ENCODE data around the gene CYP2A6. TPM values are rescaled to one million over a fixed set of nuclear protein-coding genes. Genes with fewer than 3 reads are reported as not detected.
"Not testable (repeated sequence)": the region's sequence is repeated elsewhere in the genome, so short reads cannot be mapped to it uniquely, and the experiment has no call there.

Gene CYP2A6
- total RNA-seq, 2 experiments from 2014 or later = not detected

DNA sequence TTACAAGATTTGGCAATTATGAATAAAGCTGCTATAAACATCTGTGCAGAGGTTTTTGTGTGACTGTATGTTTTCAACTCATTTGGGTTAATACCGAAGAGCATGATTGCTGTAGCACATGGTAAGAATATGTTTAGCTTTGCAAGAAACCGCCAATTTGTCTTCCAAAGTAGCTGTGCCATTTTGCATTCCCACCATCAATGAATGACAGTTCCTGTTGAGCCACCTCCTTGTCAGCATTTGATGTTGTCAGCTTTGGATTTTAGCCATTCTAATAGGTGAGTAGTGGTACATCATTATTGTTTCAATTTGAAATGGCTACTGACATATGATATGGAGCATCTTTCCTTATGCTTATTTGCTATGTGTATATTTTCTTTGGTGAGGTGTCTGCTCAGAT is 23.6 kb upstream of the CYP2A6 start:
- POLR2A ChIA-PET = interaction anchor here (0.6 kb wide), 1 partner anchor 425 kb away, joined by 3 read pairs; no protein-coding TSS in a partner anchor
- Mint-ChIP-seq H3K4me1 (ENCODE audit: low read depth) (peaks cover 22% of the 10 kb centered on the region), H3K27me3 (ENCODE audit: low read depth) (peaks cover 36% of the 10 kb centered on the region)
- H3K36me3 Mint-ChIP-seq (ENCODE audit: low read depth); H3K27ac Mint-ChIP-seq; CTCF ChIA-PET; DNase-seq; H3K4me3 Mint-ChIP-seq; H3K9me3 Mint-ChIP-seq (ENCODE audit: insufficient read depth); ATAC-seq: not testable (repeated sequence)

DNA sequence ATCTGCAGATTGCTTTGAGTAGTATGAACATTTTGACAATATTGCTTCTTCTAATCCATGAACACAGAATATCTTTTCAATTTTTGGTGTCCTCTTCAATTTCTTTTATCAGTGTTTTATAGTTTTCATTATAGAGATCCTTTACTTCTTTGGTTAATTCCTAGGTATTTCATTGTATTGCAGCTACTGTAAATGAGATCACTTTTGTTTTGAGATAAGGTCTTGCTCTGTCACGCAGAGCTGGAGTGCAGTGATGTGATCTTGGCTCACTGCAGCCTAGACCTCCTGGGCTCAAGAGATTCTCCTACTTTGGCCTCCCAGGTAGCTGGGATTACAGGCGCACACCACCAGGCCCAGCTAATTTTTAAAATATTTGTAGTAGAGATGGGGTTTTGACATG is 22.0 kb upstream of the CYP2A6 start:
- Mint-ChIP-seq H3K36me3 (ENCODE audit: low read depth) (peaks cover under 1% of the 10 kb centered on the region), H3K4me3 (no peak overlapping the region), H3K27ac (no peak overlapping the region), H3K9me3 (ENCODE audit: insufficient read depth) (no peaks in the 10 kb centered on the region), H3K27me3 (ENCODE audit: low read depth) (peaks cover 36% of the 10 kb centered on the region), H3K4me1 (ENCODE audit: low read depth) (peaks cover 22% of the 10 kb centered on the region)
- ATAC-seq (no peak), DNase-seq (no peak)
- CTCF ChIA-PET = no interaction called here
- POLR2A ChIA-PET = no interaction called here

GRCh38 chr19:40867701-40868100 is 17.5 kb upstream of the CYP2A6 start:
- ATAC-seq = no peak
- Mint-ChIP-seq H3K27me3 (ENCODE audit: low read depth) (peaks cover 39% of the 10 kb centered on the region), H3K4me1 (ENCODE audit: low read depth) (no peaks in the 10 kb centered on the region), H3K4me3 (no peak overlapping the region), H3K9me3 (ENCODE audit: insufficient read depth) (no peaks in the 10 kb centered on the region), H3K27ac (no peak overlapping the region), H3K36me3 (ENCODE audit: low read depth) (no peaks in the 10 kb centered on the region)
- ChIA-PET CTCF (no interaction called here), POLR2A (no interaction called here)
- no peak for DNase-seq

- peaks cover 33% of the 10 kb centered on the region for H3K27me3 Mint-ChIP-seq (ENCODE audit: low read depth)
- H3K36me3 Mint-ChIP-seq (ENCODE audit: low read depth); H3K27ac Mint-ChIP-seq; CTCF ChIA-PET; H3K9me3 Mint-ChIP-seq (ENCODE audit: insufficient read depth); H3K4me1 Mint-ChIP-seq (ENCODE audit: low read depth); ATAC-seq; DNase-seq; H3K4me3 Mint-ChIP-seq: not testable (repeated sequence)
- POLR2A ChIA-PET = interaction anchor here (0.6 kb wide), 1 partner anchor 132 kb away, joined by 3 read pairs; no protein-coding TSS in a partner anchor
Measured at GRCh38 chr19:40864739-40865496, 14.7 kb upstream of the CYP2A6 start.

- Mint-ChIP-seq H3K4me3 (no peak overlapping the region), H3K27ac (no peak overlapping the region), H3K9me3 (ENCODE audit: insufficient read depth) (no peaks in the 10 kb centered on the region), H3K27me3 (ENCODE audit: low read depth) (peaks cover 29% of the 10 kb centered on the region), H3K4me1 (ENCODE audit: low read depth) (no peaks in the 10 kb centered on the region), H3K36me3 (ENCODE audit: low read depth) (no peaks in the 10 kb centered on the region)
- CTCF ChIA-PET = no interaction called here
- POLR2A ChIA-PET = no interaction called here
- DNase-seq = no peak
- no peak for ATAC-seq
Measured at GRCh38 chr19:40862785-40863184, 12.5 kb upstream of the CYP2A6 start.

- Mint-ChIP-seq H3K4me3 (no peak overlapping the region), H3K27me3 (ENCODE audit: low read depth) (peaks cover 25% of the 10 kb centered on the region), H3K9me3 (ENCODE audit: insufficient read depth) (no peaks in the 10 kb centered on the region), H3K4me1 (ENCODE audit: low read depth) (no peaks in the 10 kb centered on the region), H3K27ac (no peak overlapping the region), H3K36me3 (ENCODE audit: low read depth) (no peaks in the 10 kb centered on the region)
- DNase-seq (no peak), ATAC-seq (no peak)
- ChIA-PET POLR2A (no interaction called here), CTCF (no interaction called here)
Measured at GRCh38 chr19:40862333-40862732, 12.1 kb upstream of the CYP2A6 start.

DNA sequence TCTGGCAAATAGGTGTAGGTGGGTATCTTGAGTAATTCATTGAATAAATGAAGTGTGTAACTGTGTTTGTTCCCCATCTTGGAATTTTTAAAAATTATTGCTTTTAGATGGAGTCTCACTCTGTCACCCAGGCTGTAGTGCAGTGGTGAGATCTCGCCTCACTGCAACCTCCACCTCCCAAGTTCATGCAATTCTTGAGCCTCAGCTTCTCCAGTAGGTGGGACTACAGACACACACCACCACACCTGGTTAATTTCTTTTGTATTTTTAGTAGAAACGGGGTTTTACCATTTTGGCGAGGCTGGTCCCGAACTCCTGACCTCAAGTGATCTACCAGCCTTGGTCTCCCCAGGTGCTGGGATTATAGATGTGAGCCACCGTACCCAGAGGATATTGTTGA is 7.9 kb upstream of the CYP2A6 start:
- no peak for DNase-seq
- ChIA-PET POLR2A (no interaction called here), CTCF (no interaction called here)
- Mint-ChIP-seq H3K4me3 (no peak overlapping the region), H3K9me3 (ENCODE audit: insufficient read depth) (no peaks in the 10 kb centered on the region), H3K27me3 (ENCODE audit: low read depth) (peaks cover 16% of the 10 kb centered on the region), H3K36me3 (ENCODE audit: low read depth) (no peaks in the 10 kb centered on the region), H3K27ac (no peak overlapping the region), H3K4me1 (ENCODE audit: low read depth) (no peaks in the 10 kb centered on the region)
- no peak for ATAC-seq

DNA sequence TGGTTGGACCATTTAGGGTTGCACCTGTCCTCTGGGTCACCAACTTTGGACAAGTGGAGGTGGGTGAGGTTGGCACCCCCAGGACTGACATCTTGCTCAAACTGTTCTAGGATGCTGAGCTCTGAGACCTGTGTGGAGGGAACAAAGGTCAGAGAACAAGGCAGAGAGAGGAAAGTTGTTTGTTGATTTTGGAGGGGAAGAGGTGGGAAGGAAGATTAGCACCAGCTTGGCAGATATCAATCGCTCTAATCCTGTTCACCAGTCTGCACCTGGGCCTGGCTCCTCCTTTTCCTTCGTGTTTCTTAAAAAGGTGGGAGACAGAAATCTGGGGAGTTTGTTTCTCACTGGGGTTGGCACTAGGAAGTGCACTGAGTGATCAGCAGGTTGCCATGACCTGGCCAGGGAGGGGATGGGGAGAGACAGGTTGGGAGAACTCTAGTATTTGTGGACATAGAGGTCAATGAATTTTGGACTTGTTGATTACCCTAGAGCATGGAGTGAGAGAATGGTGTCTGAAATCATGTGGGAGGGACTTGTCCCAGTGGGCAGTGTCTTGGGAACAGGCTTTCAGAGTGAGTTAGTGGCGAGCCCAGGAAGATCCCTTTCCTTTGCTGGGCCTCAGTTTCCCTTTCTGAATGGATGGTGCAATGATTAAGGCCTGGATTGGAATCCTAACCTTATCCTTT is 2.4 kb upstream of the CYP2A6 start:
- H3K9me3 Mint-ChIP-seq (ENCODE audit: insufficient read depth); DNase-seq; ATAC-seq; CTCF ChIA-PET; H3K4me3 Mint-ChIP-seq; H3K36me3 Mint-ChIP-seq (ENCODE audit: low read depth); POLR2A ChIA-PET; H3K27ac Mint-ChIP-seq: not testable (repeated sequence)
- peaks cover 12% of the 10 kb centered on the region for H3K4me1 Mint-ChIP-seq (ENCODE audit: low read depth)
- H3K27me3 Mint-ChIP-seq (ENCODE audit: low read depth) = peaks cover 37% of the 10 kb centered on the region

GRCh38 chr19:40846722-40847121 is 3.5 kb downstream of the CYP2A6 start:
- POLR2A ChIA-PET; H3K9me3 Mint-ChIP-seq (ENCODE audit: insufficient read depth); ATAC-seq; H3K36me3 Mint-ChIP-seq (ENCODE audit: low read depth); H3K27ac Mint-ChIP-seq; CTCF ChIA-PET; DNase-seq; H3K4me3 Mint-ChIP-seq: not testable (repeated sequence)
- Mint-ChIP-seq H3K27me3 (ENCODE audit: low read depth) (peaks cover 42% of the 10 kb centered on the region), H3K4me1 (ENCODE audit: low read depth) (peaks cover 33% of the 10 kb centered on the region)

DNA sequence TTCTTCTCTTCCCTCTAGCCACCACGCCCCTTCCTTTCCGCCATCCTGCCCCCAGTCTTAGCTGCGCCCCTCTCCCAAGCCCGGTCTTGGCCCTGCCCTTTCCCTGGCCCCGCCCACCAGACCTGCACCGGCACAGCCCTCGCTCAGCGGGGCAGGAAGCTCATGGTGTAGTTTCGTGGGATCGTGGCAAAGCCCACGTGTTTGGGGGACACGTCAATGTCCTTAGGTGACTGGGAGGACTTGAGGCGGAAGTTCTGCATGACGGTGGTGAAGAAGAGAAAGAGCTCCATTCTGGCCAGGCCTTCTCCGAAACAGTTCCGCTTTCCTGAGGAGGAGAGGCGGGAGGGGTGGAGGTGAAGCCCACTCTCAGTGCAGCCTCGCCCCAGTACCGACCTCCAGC is 6.6 kb downstream of the CYP2A6 start:
- Mint-ChIP-seq H3K4me3 (peak overlapping the region; percentile 32), H3K4me1 (ENCODE audit: low read depth) (peaks cover 28% of the 10 kb centered on the region), H3K27me3 (ENCODE audit: low read depth) (peaks cover 20% of the 10 kb centered on the region), H3K27ac (peak overlapping the region; percentile 81)
- H3K9me3 Mint-ChIP-seq (ENCODE audit: insufficient read depth); CTCF ChIA-PET; POLR2A ChIA-PET; H3K36me3 Mint-ChIP-seq (ENCODE audit: low read depth): not testable (repeated sequence)
- DNase-seq (peak; percentile 86), ATAC-seq (peak; percentile 96)

GRCh38 chr19:40842997-40843652 is 7.1 kb downstream of the CYP2A6 start:
- H3K9me3 Mint-ChIP-seq (ENCODE audit: insufficient read depth); H3K36me3 Mint-ChIP-seq (ENCODE audit: low read depth); CTCF ChIA-PET; POLR2A ChIA-PET: not testable (repeated sequence)
- Mint-ChIP-seq H3K27ac (peak overlapping the region; percentile 76), H3K27me3 (ENCODE audit: low read depth) (peaks cover 17% of the 10 kb centered on the region), H3K4me3 (peak overlapping the region; percentile 46), H3K4me1 (ENCODE audit: low read depth) (peaks cover 26% of the 10 kb centered on the region)
- DNase-seq (peak; percentile 37), ATAC-seq (peak; percentile 35)

DNA sequence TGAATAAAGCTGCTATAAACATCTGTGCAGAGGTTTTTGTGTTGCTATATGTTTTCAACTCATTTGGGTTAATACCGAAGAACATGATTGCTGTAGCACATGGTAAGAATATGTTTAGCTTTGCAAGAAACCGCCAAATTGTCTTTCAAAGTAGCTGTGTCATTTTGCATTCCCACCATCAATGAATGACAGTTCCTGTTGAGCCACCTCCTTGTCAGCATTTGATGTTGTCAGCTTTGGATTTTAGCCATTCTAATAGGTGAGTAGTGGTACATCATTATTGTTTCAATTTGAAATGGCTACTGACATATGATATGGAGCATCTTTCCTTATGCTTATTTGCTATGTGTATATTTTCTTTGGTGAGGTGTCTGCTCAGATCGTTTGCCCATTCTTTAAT is 8.2 kb downstream of the CYP2A6 start:
- ATAC-seq; H3K27me3 Mint-ChIP-seq (ENCODE audit: low read depth); DNase-seq; H3K27ac Mint-ChIP-seq; POLR2A ChIA-PET; H3K9me3 Mint-ChIP-seq (ENCODE audit: insufficient read depth); CTCF ChIA-PET; H3K4me3 Mint-ChIP-seq; H3K36me3 Mint-ChIP-seq (ENCODE audit: low read depth): not testable (repeated sequence)
- peaks cover 21% of the 10 kb centered on the region for H3K4me1 Mint-ChIP-seq (ENCODE audit: low read depth)
